ENCODE measurements around the gene AP3B2.

The AP3B2 gene

DNA sequence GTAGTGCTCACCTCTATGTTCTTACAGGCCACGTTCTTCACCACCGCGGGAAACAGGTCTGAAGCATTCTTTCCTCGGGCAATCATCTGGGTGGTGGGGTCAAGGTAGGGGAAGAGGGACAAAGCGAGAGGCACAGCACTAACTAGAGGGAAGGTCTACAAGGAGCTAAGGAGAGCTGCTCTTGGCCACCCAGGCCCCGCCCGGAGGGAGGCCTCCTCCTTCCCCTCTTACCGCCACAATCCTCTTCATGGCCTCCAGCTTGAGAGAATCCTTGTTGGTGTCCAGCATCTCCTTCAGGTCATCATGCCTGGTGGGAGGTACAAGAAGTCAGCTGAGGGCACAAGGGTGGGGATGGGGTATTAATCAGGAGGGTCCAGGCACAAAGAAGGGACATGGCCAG lies 20.5 kb downstream of the AP3B2 start:
- no peaks in the 10 kb centered on the region for H3K9me3 ChIP-seq (ENCODE audit: low read length)
- H3K4me3 ChIP-seq (ENCODE audit: low read depth in 1 of 2, low read length in 2 of 2): no peak overlapping the region
- no peaks in the 10 kb centered on the region for H3K4me1 ChIP-seq (ENCODE audit: insufficient read depth, low read length)
- no peak overlapping the region for H3K27ac ChIP-seq (ENCODE audit: low read depth, low read length)
- no peaks in the 10 kb centered on the region for H3K27me3 ChIP-seq (ENCODE audit: control insufficient read depth in 1 of 2, insufficient read depth in 2 of 2, low read length in 2 of 2)
- H3K36me3 ChIP-seq (ENCODE audit: insufficient read depth, low read length): no peaks in the 10 kb centered on the region
- H3K9ac ChIP-seq (ENCODE audit: low read length): no peak overlapping the region

DNA sequence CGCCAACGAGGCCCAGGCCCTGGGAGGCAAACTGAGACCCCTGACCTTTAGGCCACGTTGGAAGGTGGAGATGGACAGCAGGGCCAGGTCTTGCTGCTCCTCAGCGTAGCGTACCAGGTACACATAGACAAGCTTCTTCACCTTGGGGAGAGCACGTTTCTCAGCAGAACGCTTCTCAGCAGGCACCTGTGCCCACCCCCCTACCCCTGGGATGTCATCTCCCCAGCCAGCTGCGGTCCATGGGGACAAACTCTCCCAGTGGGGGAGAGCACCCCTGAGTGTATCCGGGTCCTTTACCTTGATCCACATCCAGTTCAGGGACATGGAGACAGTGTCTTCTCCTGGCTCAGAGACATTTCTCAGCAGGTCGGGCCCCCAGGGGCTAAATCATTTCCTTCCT lies 21.0 kb downstream of the AP3B2 start:
- no peaks in the 10 kb centered on the region for H3K36me3 ChIP-seq (ENCODE audit: insufficient read depth, low read length)
- no peaks in the 10 kb centered on the region for H3K27me3 ChIP-seq (ENCODE audit: control insufficient read depth in 1 of 2, insufficient read depth in 2 of 2, low read length in 2 of 2)
- H3K4me3 ChIP-seq (ENCODE audit: low read depth in 1 of 2, low read length in 2 of 2): no peak overlapping the region
- no peak overlapping the region for H3K9ac ChIP-seq (ENCODE audit: low read length)
- H3K27ac ChIP-seq (ENCODE audit: low read depth, low read length): no peak overlapping the region
- H3K9me3 ChIP-seq (ENCODE audit: low read length): no peaks in the 10 kb centered on the region
- H3K4me1 ChIP-seq (ENCODE audit: insufficient read depth, low read length): no peaks in the 10 kb centered on the region

DNA sequence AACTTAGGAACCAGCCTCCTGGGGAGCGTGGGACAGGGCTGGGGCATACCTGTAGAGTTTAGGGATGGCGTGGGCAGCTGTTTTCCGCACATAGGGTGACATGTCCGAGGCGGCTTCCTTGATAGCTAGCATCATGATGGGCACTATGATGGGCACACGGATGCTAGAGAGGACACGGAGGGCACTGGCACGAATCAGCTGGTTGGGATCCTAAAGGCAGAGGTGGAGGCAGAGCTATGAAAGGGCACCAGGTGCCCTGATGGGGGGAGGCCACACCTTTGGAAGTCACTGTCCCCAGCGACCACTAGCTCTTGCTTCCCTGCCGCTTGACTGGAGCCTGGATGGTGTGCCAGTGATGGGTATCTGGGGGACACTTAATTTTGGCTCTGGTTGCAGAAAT lies 28.3 kb downstream of the AP3B2 start:
- no peaks in the 10 kb centered on the region for H3K36me3 ChIP-seq (ENCODE audit: insufficient read depth, low read length)
- no peak overlapping the region for H3K9ac ChIP-seq (ENCODE audit: low read length)
- no peaks in the 10 kb centered on the region for H3K4me1 ChIP-seq (ENCODE audit: insufficient read depth, low read length)
- H3K9me3 ChIP-seq (ENCODE audit: low read length): no peaks in the 10 kb centered on the region
- no peak overlapping the region for H3K27ac ChIP-seq (ENCODE audit: low read depth, low read length)
- peaks cover 10 to 22% of the 10 kb centered on the region in 2 donors for H3K27me3 ChIP-seq (ENCODE audit: control insufficient read depth in 1 of 2, insufficient read depth in 2 of 2, low read length in 2 of 2)
- no peak overlapping the region for H3K4me3 ChIP-seq (ENCODE audit: low read depth in 1 of 2, low read length in 2 of 2)

DNA sequence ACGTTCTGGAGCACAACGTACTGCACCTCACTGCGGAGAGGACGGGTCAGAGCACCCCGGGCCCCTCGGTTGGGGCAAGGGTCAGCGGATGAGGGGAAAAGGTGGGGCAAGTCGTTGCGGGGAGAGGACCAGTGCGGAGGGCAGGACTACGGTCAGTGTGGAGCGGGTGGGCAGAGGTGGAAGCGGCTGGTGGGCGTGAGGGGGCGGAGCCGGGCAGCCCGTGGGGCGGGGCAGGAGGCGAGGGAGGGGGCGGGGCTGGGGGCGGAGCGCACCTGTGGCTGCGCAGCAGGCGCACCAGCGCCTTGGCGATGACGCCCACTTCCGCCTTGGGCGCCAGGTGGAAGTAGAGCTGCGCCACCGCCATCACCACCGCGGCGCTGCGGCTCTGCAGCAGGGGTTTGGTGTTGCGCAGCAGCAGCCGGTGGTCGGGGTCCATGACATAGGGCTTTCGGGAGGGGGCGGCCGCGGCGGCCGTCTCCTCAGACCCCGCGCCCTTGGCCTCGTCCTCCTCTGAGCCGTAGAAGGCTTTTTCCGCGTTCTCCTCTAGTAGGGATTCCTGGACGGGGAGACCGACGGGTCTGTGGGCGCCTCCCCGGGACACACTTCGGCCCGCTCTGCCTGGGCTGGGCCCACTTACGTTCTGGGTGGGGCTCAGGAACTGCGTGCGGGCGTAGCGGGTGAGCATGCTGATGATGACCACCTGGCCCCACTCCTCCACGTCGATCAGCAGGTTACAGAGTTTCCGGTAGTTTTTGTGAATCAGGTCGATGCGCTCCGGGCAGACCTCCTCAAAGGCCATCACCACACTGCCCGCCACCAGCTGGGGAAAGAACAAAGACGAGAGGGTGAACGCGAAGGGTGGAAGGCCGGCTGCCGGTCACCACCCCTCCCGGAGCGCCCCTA lies 29.2 kb downstream of the AP3B2 start:
- H3K4me3 ChIP-seq (ENCODE audit: low read depth in 1 of 2, low read length in 2 of 2): no peak overlapping the region
- H3K4me1 ChIP-seq (ENCODE audit: insufficient read depth, low read length): no peaks in the 10 kb centered on the region
- no peak overlapping the region for H3K27ac ChIP-seq (ENCODE audit: low read depth, low read length)
- H3K27me3 ChIP-seq (ENCODE audit: control insufficient read depth in 1 of 2, insufficient read depth in 2 of 2, low read length in 2 of 2): peaks cover 10 to 22% of the 10 kb centered on the region in 2 donors
- H3K9me3 ChIP-seq (ENCODE audit: low read length): no peaks in the 10 kb centered on the region
- no peak overlapping the region for H3K9ac ChIP-seq (ENCODE audit: low read length)
- H3K36me3 ChIP-seq (ENCODE audit: insufficient read depth, low read length): no peaks in the 10 kb centered on the region

DNA sequence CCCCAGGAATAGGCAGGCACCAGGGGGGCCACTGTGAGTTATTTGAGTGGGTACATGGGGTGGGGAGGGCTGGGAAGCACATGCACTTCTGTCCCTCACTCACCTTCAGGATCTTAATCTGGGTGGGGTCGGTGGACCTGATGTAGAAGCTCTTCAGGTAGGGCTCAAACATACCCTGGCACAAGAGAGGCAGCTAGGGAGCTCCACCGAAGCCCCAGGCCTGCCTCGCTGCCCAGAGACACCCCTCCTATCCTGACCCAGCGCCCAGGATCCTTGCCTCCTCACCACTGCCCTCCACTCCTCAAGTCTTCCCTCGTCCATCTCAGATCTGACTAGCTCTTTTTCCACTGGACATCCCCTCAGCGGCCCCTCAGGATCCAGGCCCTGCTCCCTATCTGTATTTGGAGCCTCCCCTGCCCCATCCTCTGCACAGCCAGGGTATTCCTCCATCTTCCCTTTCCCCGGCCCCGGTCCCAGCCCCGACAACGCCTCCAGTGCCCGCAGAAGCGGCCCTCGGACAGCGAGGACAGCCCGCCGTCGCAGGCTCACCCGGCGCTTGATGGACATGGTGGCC lies 30.0 kb downstream of the AP3B2 start:
- Histone ChIP-seq H3K27me3 (ENCODE audit: control insufficient read depth in 1 of 2, insufficient read depth in 2 of 2, low read length in 2 of 2) (peaks cover 10 to 22% of the 10 kb centered on the region in 2 donors), H3K4me3 (ENCODE audit: low read depth in 1 of 2, low read length in 2 of 2) (no peak overlapping the region), H3K27ac (ENCODE audit: low read depth, low read length) (no peak overlapping the region), H3K9me3 (ENCODE audit: low read length) (no peaks in the 10 kb centered on the region), H3K36me3 (ENCODE audit: insufficient read depth, low read length) (no peaks in the 10 kb centered on the region), H3K9ac (ENCODE audit: low read length) (no peak overlapping the region), H3K4me1 (ENCODE audit: insufficient read depth, low read length) (no peaks in the 10 kb centered on the region)

DNA sequence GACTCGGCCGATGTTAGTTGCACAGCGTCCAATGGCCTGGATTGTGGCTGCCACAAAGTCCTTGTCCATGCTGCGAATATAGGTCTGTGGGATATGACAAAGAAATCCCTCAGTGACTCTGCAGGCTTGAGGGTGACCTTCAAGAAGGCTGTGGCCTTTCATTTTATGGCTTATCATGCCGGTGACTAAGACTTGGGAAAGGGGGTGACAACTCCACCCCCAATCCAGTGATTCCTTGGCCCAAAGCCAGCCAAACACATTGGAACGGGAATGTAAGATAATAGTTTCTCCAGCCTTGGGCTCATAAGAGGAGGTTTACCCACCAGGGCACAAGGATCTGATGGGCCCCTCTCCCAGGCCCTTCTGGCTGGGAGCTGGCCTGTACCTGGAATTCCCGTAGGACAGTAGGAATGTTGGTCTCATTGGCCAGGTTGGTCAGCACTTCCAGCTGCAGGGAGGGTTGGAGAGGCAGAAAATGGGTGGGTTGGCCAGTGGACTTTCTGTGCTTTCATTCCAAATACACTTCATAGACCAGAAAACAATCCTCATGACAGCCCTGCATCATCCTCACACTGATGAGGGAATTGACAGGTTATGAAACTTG lies 31.9 kb downstream of the AP3B2 start:
- Histone ChIP-seq H3K27me3 (ENCODE audit: control insufficient read depth in 1 of 2, insufficient read depth in 2 of 2, low read length in 2 of 2) (peaks cover 10 to 22% of the 10 kb centered on the region in 2 donors), H3K9me3 (ENCODE audit: low read length) (no peaks in the 10 kb centered on the region), H3K27ac (ENCODE audit: low read depth, low read length) (no peak overlapping the region), H3K9ac (ENCODE audit: low read length) (no peak overlapping the region), H3K4me3 (ENCODE audit: low read depth in 1 of 2, low read length in 2 of 2) (no peak overlapping the region), H3K36me3 (ENCODE audit: insufficient read depth, low read length) (no peaks in the 10 kb centered on the region), H3K4me1 (ENCODE audit: insufficient read depth, low read length) (no peaks in the 10 kb centered on the region)

DNA sequence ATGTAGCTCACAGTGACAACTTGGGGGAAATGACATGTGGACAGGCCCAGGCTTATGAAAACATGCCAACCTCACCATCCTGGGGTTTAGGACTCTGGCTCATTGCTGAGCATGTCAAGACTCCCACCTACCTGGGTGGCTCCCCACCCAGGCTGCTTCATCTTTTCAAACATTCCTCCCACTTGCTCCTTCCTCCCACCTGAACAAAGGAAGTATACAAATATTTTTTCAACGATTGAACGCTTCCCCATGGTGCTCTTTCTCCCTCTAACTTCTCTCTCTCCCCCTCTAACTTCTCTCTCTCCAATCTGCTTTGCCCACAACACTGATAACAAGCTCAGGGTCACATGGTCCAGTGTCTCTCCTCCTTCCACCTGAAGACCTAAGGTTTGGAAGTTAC lies 34.8 kb downstream of the AP3B2 start:
- Histone ChIP-seq H3K4me3 (ENCODE audit: low read depth in 1 of 2, low read length in 2 of 2) (no peak overlapping the region), H3K27me3 (ENCODE audit: control insufficient read depth in 1 of 2, insufficient read depth in 2 of 2, low read length in 2 of 2) (peaks cover 0 to 4% of the 10 kb centered on the region in 2 donors), H3K27ac (ENCODE audit: low read depth, low read length) (no peak overlapping the region), H3K9me3 (ENCODE audit: low read length) (no peaks in the 10 kb centered on the region), H3K9ac (ENCODE audit: low read length) (no peak overlapping the region), H3K4me1 (ENCODE audit: insufficient read depth, low read length) (no peaks in the 10 kb centered on the region), H3K36me3 (ENCODE audit: insufficient read depth, low read length) (no peaks in the 10 kb centered on the region)

DNA sequence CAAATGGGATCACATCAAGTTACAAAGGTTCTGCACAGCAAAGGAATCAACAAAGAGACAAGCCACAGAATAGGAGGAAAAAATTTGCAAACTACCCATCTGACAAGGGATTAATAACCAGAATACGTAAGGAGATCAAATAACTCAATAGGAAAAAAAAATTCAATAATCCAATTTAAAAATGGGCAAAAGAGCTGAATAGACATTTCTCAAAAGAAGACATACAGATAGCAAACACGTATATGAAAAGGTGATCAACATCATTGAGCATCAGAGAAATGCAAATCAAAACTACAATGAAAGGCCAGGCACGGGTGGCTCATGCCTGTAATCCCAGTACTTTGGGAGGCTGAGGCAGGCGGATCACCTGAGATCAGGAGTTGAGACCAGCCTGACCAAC lies 39.0 kb downstream of the AP3B2 start:
- no peaks in the 10 kb centered on the region for H3K4me1 ChIP-seq (ENCODE audit: insufficient read depth, low read length)
- no peak overlapping the region for H3K9ac ChIP-seq (ENCODE audit: low read length)
- no peaks in the 10 kb centered on the region for H3K27me3 ChIP-seq (ENCODE audit: control insufficient read depth in 1 of 2, insufficient read depth in 2 of 2, low read length in 2 of 2)
- H3K9me3 ChIP-seq (ENCODE audit: low read length): no peaks in the 10 kb centered on the region
- no peak overlapping the region for H3K4me3 ChIP-seq (ENCODE audit: low read depth in 1 of 2, low read length in 2 of 2)
- H3K36me3 ChIP-seq (ENCODE audit: insufficient read depth, low read length): no peaks in the 10 kb centered on the region
- no peak overlapping the region for H3K27ac ChIP-seq (ENCODE audit: low read depth, low read length)

DNA sequence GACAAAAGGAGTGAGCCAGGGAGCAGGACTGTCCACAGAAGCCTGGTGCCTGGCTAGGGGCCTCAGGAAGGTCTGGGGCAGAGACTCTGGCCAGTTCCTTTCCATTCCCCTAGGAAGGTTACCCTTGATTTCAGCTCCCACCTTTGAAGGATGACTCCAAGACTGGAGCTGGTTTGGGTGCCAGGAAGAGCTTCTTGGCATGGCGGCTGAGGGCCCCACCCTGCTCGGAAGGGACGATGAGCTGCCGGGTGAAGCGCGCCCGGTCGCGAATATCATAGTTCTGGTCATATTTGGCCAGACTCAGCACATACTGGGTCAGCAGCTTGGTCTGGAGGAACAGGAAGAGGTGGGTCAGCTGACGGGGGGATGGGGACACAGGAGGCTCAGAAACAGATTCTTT lies 43.1 kb downstream of the AP3B2 start:
- H3K27me3 ChIP-seq (ENCODE audit: control insufficient read depth in 1 of 2, insufficient read depth in 2 of 2, low read length in 2 of 2): no peaks in the 10 kb centered on the region
- no peak overlapping the region for H3K27ac ChIP-seq (ENCODE audit: low read depth, low read length)
- H3K9ac ChIP-seq (ENCODE audit: low read length): no peak overlapping the region
- no peaks in the 10 kb centered on the region for H3K36me3 ChIP-seq (ENCODE audit: insufficient read depth, low read length)
- H3K4me3 ChIP-seq (ENCODE audit: low read depth in 1 of 2, low read length in 2 of 2): no peak overlapping the region
- H3K9me3 ChIP-seq (ENCODE audit: low read length): no peaks in the 10 kb centered on the region
- H3K4me1 ChIP-seq (ENCODE audit: insufficient read depth, low read length): no peaks in the 10 kb centered on the region

DNA sequence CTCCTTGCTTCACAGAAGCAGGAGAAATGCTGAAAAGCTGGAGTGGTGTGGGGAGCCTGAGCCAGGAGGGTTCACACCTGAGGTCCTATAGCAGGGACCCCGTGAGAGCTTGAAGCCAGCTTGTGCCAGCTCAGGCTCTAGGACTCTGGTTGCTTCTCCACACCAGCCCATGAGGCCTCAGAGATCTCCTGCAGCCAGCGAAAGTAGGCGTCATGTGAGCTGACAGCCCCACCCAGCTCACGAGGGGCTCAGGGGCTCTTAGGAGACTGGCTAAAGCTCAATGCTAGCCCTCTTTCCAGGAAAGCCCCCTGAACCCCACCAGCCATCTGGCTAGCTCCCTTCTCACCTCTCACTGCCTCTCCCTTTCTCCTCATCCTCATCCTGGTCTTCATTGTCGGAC lies 45.7 kb downstream of the AP3B2 start:
- no peak overlapping the region for H3K27ac ChIP-seq (ENCODE audit: low read depth, low read length)
- no peaks in the 10 kb centered on the region for H3K27me3 ChIP-seq (ENCODE audit: control insufficient read depth in 1 of 2, insufficient read depth in 2 of 2, low read length in 2 of 2)
- no peak overlapping the region for H3K4me3 ChIP-seq (ENCODE audit: low read depth in 1 of 2, low read length in 2 of 2)
- no peaks in the 10 kb centered on the region for H3K9me3 ChIP-seq (ENCODE audit: low read length)
- no peaks in the 10 kb centered on the region for H3K36me3 ChIP-seq (ENCODE audit: insufficient read depth, low read length)
- no peaks in the 10 kb centered on the region for H3K4me1 ChIP-seq (ENCODE audit: insufficient read depth, low read length)
- no peak overlapping the region for H3K9ac ChIP-seq (ENCODE audit: low read length)

DNA sequence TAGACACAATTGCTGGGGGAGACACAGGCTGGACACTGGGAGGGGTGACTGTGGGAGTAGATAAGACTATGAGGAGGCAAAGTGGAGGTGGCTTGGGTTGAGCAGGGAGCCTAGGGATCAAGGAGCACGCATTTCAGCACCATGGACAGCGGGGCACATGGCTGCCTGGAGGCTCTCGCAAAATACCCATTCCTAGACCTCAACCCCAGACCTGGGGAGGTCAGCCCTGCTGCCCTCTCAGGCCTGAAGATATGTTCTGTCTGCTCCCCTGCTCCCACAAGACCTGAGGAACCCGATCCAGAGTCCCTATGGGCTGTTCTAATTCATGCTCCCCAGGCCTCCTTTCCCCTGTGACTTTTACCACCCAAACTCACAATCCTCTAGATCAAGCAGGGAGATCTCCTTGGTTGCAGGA lies 46.5 kb downstream of the AP3B2 start:
- Histone ChIP-seq H3K27me3 (ENCODE audit: control insufficient read depth in 1 of 2, insufficient read depth in 2 of 2, low read length in 2 of 2) (no peaks in the 10 kb centered on the region), H3K36me3 (ENCODE audit: insufficient read depth, low read length) (no peaks in the 10 kb centered on the region), H3K9ac (ENCODE audit: low read length) (no peak overlapping the region), H3K4me1 (ENCODE audit: insufficient read depth, low read length) (no peaks in the 10 kb centered on the region), H3K4me3 (ENCODE audit: low read depth in 1 of 2, low read length in 2 of 2) (no peak overlapping the region), H3K9me3 (ENCODE audit: low read length) (no peaks in the 10 kb centered on the region), H3K27ac (ENCODE audit: low read depth, low read length) (no peak overlapping the region)

Measured in muscle layer of colon (tissue), 2 donors.